OCI-LY7 (cell line): ENCODE results near the gene ANKRD16. TPM values are rescaled to one million over a fixed set of nuclear protein-coding genes. Genes with fewer than 3 reads are reported as not detected.

Source experiments
- BruUV-seq: library from RNA; stranded (reverse); fragments of 400-500 nt; replicated peaks from 2 replicates; lab custom pipeline; 2021; lab: Mats Ljungman, UMichigan
- CTCF ChIA-PET: fragments of 300-600 bp; sonication (Branson Sonifier 250); formaldehyde crosslinking; loops from one replicate; lab custom pipeline; 2022; ENCODE audit warnings: antibody characterized with exemption; ENCODE audit not compliant: unreplicated experiment; lab: Charles Lee
- POLR2A ChIA-PET: fragments of 300-600 bp; sonication (Branson Sonifier 250); formaldehyde crosslinking; loops from one replicate; lab custom pipeline; 2022; ENCODE audit warnings: antibody characterized with exemption; lab: Charles Lee
- DNase-seq: peaks from one replicate; pipeline ENCODE4 v3.0.0-alpha.2; 2015; ENCODE audit warnings: low spot score
- H2AFZ ChIP-seq: fragments of 200-600 bp; sonication (generic), shearing (Covaris generic); 2 replicates; pipeline ENCODE4 v1.6.1; 2014; ENCODE audit warnings: mild to moderate bottlenecking, antibody characterized with exemption, low read length, moderate library complexity
- H3K27ac ChIP-seq: fragments of 200-600 bp; sonication (generic); 2 replicates; pipeline ENCODE4 v1.5.1; 2014; ENCODE audit warnings: mixed run types, low read depth, mild to moderate bottlenecking, moderate library complexity, low read length, inconsistent platforms; ENCODE audit not compliant: poor library complexity, severe bottlenecking
- H3K36me3 ChIP-seq: fragments of 200-600 bp; sonication (generic); 2 replicates; pipeline ENCODE4 v1.6.1; 2014; ENCODE audit warnings: mild to moderate bottlenecking, antibody characterized with exemption, low read length, moderate library complexity, mixed read lengths; ENCODE audit not compliant: insufficient read depth
- H3K4me1 ChIP-seq: fragments of 200-600 bp; sonication (generic); 2 replicates; pipeline ENCODE4 v1.5.1; 2014; ENCODE audit warnings: mild to moderate bottlenecking, low read length; ENCODE audit not compliant: insufficient read depth, poor library complexity, severe bottlenecking
- H3K4me2 ChIP-seq: fragments of 200-600 bp; sonication (generic); 2 replicates; pipeline ENCODE4 v1.6.1; 2014; ENCODE audit warnings: mild to moderate bottlenecking, low read length
- H3K4me3 ChIP-seq: fragments of 200-600 bp; sonication (generic); 2 replicates; pipeline ENCODE4 v1.5.1; 2014; ENCODE audit warnings: mild to moderate bottlenecking, low read depth, low read length; ENCODE audit not compliant: poor library complexity, severe bottlenecking
- H3K79me2 ChIP-seq: fragments of 200-600 bp; sonication (generic); 2 replicates; pipeline ENCODE4 v1.6.1; 2016; ENCODE audit warnings: low read depth, mild to moderate bottlenecking, low read length, moderate library complexity, mixed read lengths; ENCODE audit not compliant: insufficient read depth
- H3K9me2 ChIP-seq: fragments of 200-600 bp; sonication (generic); 2 replicates; pipeline ENCODE4 v1.6.1; 2016; ENCODE audit warnings: mild to moderate bottlenecking, low read length, mixed read lengths; ENCODE audit not compliant: insufficient read depth
- H3K9me3 ChIP-seq: fragments of 200-600 bp; sonication (generic); 2 replicates; pipeline ENCODE4 v1.6.1; 2014; ENCODE audit warnings: mild to moderate bottlenecking, mixed run types, low read length, mixed read lengths
- H4K20me1 ChIP-seq: fragments of 200-600 bp; sonication (generic); 2 replicates; pipeline ENCODE4 v1.6.1; 2014; ENCODE audit warnings: mild to moderate bottlenecking, antibody characterized with exemption, low read length, moderate library complexity, mixed read lengths; ENCODE audit not compliant: insufficient read depth
- EZH2phosphoT487 ChIP-seq: fragments of 200-600 bp; sonication (generic); IDR thresholded peaks from 2 replicates; pipeline ENCODE4 v1.6.1; 2018; ENCODE audit warnings: low read depth, borderline replicate concordance, mild to moderate bottlenecking, mixed run types, antibody characterized with exemption, low read length, moderate library complexity, mixed read lengths
- intact Hi-C: fragments of 100-400 bp; cut with micrococcal nuclease; formaldehyde crosslinking; loops from one replicate; pipeline ENCODE4 v1.10.0; 2022; ENCODE audit not compliant: unreplicated experiment
- total RNA-seq, 2 experiments: library from RNA; depleted of rRNA in 1 of 2; stranded (reverse); fragments of >200 nt in 1 of 2; shearing (Covaris generic) in 1 of 2; gene quantifications; 2 replicates each; pipeline ENCODE4 v1.2.3, GENCODE V29; 2014 to 2022
- TF ChIP-seq, protein P1 (sequence below): fragments of 200-600 bp; sonication (generic); conservative IDR thresholded peaks from 2 replicates; pipeline ENCODE4 v1.5.1; 2014; ENCODE audit warnings: mild to moderate bottlenecking, antibody characterized with exemption, low read length, moderate library complexity, mixed read lengths

The ANKRD16 gene
- total RNA-seq, 2 experiments from 2014 or later: 7.9 to 12.0 TPM

DNA sequence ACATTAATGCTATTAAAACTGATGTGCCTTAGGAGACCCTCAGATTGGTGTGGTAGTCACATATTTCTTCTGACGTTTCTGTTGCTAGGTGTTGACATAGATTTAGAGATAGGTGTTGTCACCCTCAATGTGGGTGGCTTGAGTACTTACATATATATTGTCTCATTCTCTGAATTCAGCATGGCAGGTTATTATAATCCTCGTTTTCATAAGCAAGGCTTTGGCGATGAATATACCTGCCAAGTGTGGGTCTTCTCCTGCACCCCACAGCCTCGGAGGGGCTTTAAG is 7.3 kb upstream of the ANKRD16 start:
- Histone ChIP-seq H4K20me1 (no peaks in the 10 kb centered on the region), H2AFZ (no peak overlapping the region), H3K9me3 (no peaks in the 10 kb centered on the region), H3K27ac (no peak overlapping the region), H3K36me3 (peaks cover 57% of the 10 kb centered on the region), H3K4me2 (no peak overlapping the region), H3K4me1 (peaks cover 18% of the 10 kb centered on the region), H3K4me3 (no peak overlapping the region), H3K79me2 (peaks cover 13% of the 10 kb centered on the region; the same call in 1 of the 2 replicates), H3K9me2 (no peaks in the 10 kb centered on the region)
- intact Hi-C loops: no loop called here
- POLR2A ChIA-PET: interaction anchor here (2.0 kb wide), 1 partner anchor 15 kb away, joined by 4 read pairs; no protein-coding TSS in a partner anchor
- CTCF ChIA-PET: no interaction called here
- TF ChIP-seq, protein P1, sequence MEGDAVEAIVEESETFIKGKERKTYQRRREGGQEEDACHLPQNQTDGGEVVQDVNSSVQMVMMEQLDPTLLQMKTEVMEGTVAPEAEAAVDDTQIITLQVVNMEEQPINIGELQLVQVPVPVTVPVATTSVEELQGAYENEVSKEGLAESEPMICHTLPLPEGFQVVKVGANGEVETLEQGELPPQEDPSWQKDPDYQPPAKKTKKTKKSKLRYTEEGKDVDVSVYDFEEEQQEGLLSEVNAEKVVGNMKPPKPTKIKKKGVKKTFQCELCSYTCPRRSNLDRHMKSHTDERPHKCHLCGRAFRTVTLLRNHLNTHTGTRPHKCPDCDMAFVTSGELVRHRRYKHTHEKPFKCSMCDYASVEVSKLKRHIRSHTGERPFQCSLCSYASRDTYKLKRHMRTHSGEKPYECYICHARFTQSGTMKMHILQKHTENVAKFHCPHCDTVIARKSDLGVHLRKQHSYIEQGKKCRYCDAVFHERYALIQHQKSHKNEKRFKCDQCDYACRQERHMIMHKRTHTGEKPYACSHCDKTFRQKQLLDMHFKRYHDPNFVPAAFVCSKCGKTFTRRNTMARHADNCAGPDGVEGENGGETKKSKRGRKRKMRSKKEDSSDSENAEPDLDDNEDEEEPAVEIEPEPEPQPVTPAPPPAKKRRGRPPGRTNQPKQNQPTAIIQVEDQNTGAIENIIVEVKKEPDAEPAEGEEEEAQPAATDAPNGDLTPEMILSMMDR: no peak
- no peak for TF ChIP-seq EZH2phosphoT487
- DNase-seq: no peak
- no TSS peak for BruUV-seq

DNA sequence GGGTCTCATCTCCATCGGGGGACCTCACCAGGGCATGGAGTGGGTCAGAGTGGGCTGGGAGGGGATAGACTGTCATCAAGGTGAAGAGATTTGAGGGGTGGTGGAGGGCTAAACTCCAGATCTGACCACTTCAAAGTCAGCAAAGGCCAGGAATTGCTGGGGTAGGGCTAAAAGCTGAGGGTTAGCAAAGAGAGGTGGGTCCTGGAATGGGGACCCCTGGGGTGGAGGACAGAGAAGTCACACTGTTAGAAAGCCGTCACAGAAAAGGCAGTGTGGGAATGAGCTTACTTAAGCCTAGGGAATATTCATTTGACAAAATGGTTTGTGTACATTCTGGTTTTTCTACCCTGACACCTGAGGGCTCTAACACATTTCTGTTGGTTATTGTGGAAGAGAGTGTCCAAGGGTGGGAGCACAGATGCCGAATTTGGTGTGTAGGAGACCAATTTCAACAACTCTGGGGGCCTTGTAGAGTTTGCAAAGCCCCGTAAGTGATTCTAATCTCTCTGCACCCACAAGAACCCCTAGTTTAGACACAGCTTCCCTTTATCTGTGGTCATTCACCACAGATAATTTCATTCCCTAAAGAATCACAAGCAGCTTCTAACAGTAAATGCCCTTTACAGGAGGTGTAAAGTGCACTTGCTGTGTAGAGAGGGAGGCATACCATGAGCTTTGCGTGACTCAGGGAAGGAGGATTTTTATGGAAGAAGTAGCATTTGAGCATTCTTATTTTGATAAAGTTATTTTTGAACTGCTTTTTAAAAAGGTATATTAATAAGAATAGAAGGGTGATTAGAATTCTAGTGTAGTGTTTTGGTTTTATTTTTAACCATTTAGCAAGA is 6.7 kb upstream of the ANKRD16 start:
- Histone ChIP-seq H3K27ac (peak overlapping the region; percentile 68), H3K4me1 (peaks cover 19% of the 10 kb centered on the region), H3K36me3 (peaks cover 59% of the 10 kb centered on the region), H3K4me2 (peak overlapping the region; percentile 45), H4K20me1 (no peaks in the 10 kb centered on the region), H2AFZ (no peak overlapping the region), H3K4me3 (peak overlapping the region; percentile 3), H3K9me3 (no peaks in the 10 kb centered on the region), H3K9me2 (no peaks in the 10 kb centered on the region), H3K79me2 (peaks cover 18% of the 10 kb centered on the region; the same call in 1 of the 2 replicates)
- BruUV-seq: no TSS peak
- ChIA-PET POLR2A (interaction anchor here (2.0 kb wide), 1 partner anchor 14 kb away, joined by 4 read pairs; no protein-coding TSS in a partner anchor), CTCF (no interaction called here)
- no peak for TF ChIP-seq EZH2phosphoT487
- TF ChIP-seq, protein P1: no peak
- intact Hi-C loops: no loop called here
- no peak for DNase-seq

DNA sequence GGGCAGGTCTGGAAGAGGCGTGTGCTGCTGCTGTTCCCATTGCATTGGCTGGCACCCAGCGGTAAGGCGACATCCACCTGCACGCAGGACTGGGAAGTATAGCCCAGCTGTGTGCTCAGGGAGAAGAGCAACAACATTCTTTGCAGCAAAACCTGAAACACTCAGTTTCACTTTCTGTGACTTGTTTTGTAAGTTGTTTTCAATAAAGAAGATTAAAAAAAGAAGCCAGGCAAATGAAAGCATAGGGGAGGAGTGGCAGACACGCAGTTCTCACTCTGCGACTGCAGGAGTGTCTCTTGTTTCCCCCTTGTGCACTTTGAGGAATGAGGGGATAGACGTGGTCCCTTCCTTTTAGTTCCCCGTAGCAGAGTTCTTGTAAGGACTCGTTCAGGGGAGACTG is 6.1 kb upstream of the ANKRD16 start:
- H3K36me3 ChIP-seq: peaks cover 59% of the 10 kb centered on the region
- H3K27ac ChIP-seq: peak overlapping the region; percentile 68
- no TSS peak for BruUV-seq
- DNase-seq: peak; percentile 61
- H3K4me2 ChIP-seq: peak overlapping the region; percentile 45
- H3K9me3 ChIP-seq: no peaks in the 10 kb centered on the region
- H3K79me2 ChIP-seq: peaks cover 25% of the 10 kb centered on the region
- intact Hi-C loops: no loop called here
- H2AFZ ChIP-seq: no peak overlapping the region
- CTCF ChIA-PET: no interaction called here
- POLR2A ChIA-PET: interaction anchor here (0.7 to 2.0 kb wide), 2 partner anchors 12 to 13 kb away, joined by 4 to 6 read pairs; no protein-coding TSS in a partner anchor
- no peaks in the 10 kb centered on the region for H4K20me1 ChIP-seq
- H3K9me2 ChIP-seq: no peaks in the 10 kb centered on the region
- H3K4me1 ChIP-seq: peaks cover 25% of the 10 kb centered on the region
- TF ChIP-seq, protein P1: no peak
- no peak for TF ChIP-seq EZH2phosphoT487
- H3K4me3 ChIP-seq: peak overlapping the region; percentile 3
